Glutamatergic neuron (in vitro differentiated cells): ENCODE measurements around the gene P2RY12. TPM values are rescaled to one million over a fixed set of nuclear protein-coding genes. Genes with fewer than 3 reads are reported as not detected.

Experiments
- DNase-seq: peaks from one replicate; pipeline ENCODE4 v3.0.0; 2022
- H3K27ac Mint-ChIP-seq: one replicate; pipeline ENCODE4 v1.8.0; 2020; ENCODE audit warnings: mild to moderate bottlenecking, mixed read lengths, inconsistent platforms; ENCODE audit not compliant: unreplicated experiment
- H3K27me3 Mint-ChIP-seq: one replicate; pipeline ENCODE4 v1.8.0; 2020; ENCODE audit warnings: mild to moderate bottlenecking, moderate library complexity, mixed read lengths, inconsistent platforms; ENCODE audit not compliant: unreplicated experiment
- H3K36me3 Mint-ChIP-seq: one replicate; pipeline ENCODE4 v1.8.0; 2020; ENCODE audit warnings: mild to moderate bottlenecking, mixed read lengths, inconsistent platforms; ENCODE audit not compliant: unreplicated experiment
- H3K4me1 Mint-ChIP-seq: one replicate; pipeline ENCODE4 v1.8.0; 2020; ENCODE audit warnings: mild to moderate bottlenecking, low read depth, mixed read lengths, inconsistent platforms; ENCODE audit not compliant: unreplicated experiment
- H3K4me3 Mint-ChIP-seq: one replicate; pipeline ENCODE4 v1.8.0; 2020; ENCODE audit warnings: mild to moderate bottlenecking, mixed read lengths, inconsistent platforms; ENCODE audit not compliant: unreplicated experiment
- H3K9me3 Mint-ChIP-seq: one replicate; pipeline ENCODE4 v1.8.0; 2020; ENCODE audit warnings: mild to moderate bottlenecking, moderate library complexity, mixed read lengths, inconsistent platforms; ENCODE audit not compliant: unreplicated experiment
- CTCF ChIP-seq: fragments of 200-600 bp; sonication (generic); IDR thresholded peaks from one replicate; pipeline ENCODE4 v1.5.0; 2021; ENCODE audit not compliant: partially characterized antibody, unreplicated experiment
- total RNA-seq: library from RNA; stranded (reverse); fragmentation: NEBNext Ultra II Directional; extraction: Animal tissue kit (Norgen Biotek cat#: 25700); gene quantifications from one replicate; pipeline ENCODE4 v1.2.1, GENCODE V29; 2021; ENCODE audit not compliant: unreplicated experiment

Gene P2RY12
- total RNA-seq, 1 donor from 2014 or later: not detected

- Mint-ChIP-seq H3K4me1 (peaks cover 1% of the 10 kb centered on the region), H3K9me3 (no peaks in the 10 kb centered on the region), H3K36me3 (no peaks in the 10 kb centered on the region), H3K27me3 (peaks cover 2% of the 10 kb centered on the region), H3K27ac (no peak overlapping the region), H3K4me3 (no peak overlapping the region)
- DNase-seq: no peak
- TF ChIP-seq CTCF: no peak
These were observed 69.4 kb downstream of the P2RY12 start for GRCh38 chr3:151315136-151315535.

GRCh38 chr3:151314593-151314992 lies 70.0 kb downstream of the P2RY12 start:
- Mint-ChIP-seq H3K27me3 (peaks cover under 1% of the 10 kb centered on the region), H3K4me3 (no peak overlapping the region), H3K4me1 (peaks cover 1% of the 10 kb centered on the region), H3K36me3 (no peaks in the 10 kb centered on the region), H3K9me3 (no peaks in the 10 kb centered on the region), H3K27ac (no peak overlapping the region)
- no peak for TF ChIP-seq CTCF
- DNase-seq: no peak

GRCh38 chr3:151314137-151314536 lies 70.4 kb downstream of the P2RY12 start:
- no peaks in the 10 kb centered on the region for H3K27me3 Mint-ChIP-seq
- no peak for DNase-seq
- no peak overlapping the region for H3K4me3 Mint-ChIP-seq
- H3K36me3 Mint-ChIP-seq: no peaks in the 10 kb centered on the region
- no peak for TF ChIP-seq CTCF
- no peaks in the 10 kb centered on the region for H3K9me3 Mint-ChIP-seq
- H3K4me1 Mint-ChIP-seq: peaks cover 1% of the 10 kb centered on the region
- no peak overlapping the region for H3K27ac Mint-ChIP-seq

- no peak for TF ChIP-seq CTCF
- H3K4me3 Mint-ChIP-seq: no peak overlapping the region
- H3K4me1 Mint-ChIP-seq: peaks cover 1% of the 10 kb centered on the region
- H3K36me3 Mint-ChIP-seq: no peaks in the 10 kb centered on the region
- no peak for DNase-seq
- no peaks in the 10 kb centered on the region for H3K27me3 Mint-ChIP-seq
- H3K27ac Mint-ChIP-seq: no peak overlapping the region
- no peaks in the 10 kb centered on the region for H3K9me3 Mint-ChIP-seq
These were observed 71.6 kb downstream of the P2RY12 start for GRCh38 chr3:151312972-151313371.

GRCh38 chr3:151309566-151309965 lies 75.0 kb downstream of the P2RY12 start:
- no peak overlapping the region for H3K4me3 Mint-ChIP-seq
- no peaks in the 10 kb centered on the region for H3K27me3 Mint-ChIP-seq
- H3K27ac Mint-ChIP-seq: no peak overlapping the region
- H3K36me3 Mint-ChIP-seq: no peaks in the 10 kb centered on the region
- TF ChIP-seq CTCF: no peak
- no peaks in the 10 kb centered on the region for H3K9me3 Mint-ChIP-seq
- peaks cover 1% of the 10 kb centered on the region for H3K4me1 Mint-ChIP-seq
- DNase-seq: no peak
